GM21367 (cell line): ENCODE data around the gene LTB4R2.
A peak's percentile ranks its signal among the peaks of the same experiment; 100 is the strongest.
"Not testable (repeated sequence)": the region's sequence is repeated elsewhere in the genome, so short reads cannot be mapped to it uniquely, and the experiment has no call there.

ENCODE experiments used
- ATAC-seq: cut with Tn5 transposase; IDR thresholded peaks from one replicate; pipeline ENCODE4 v1.9.1; 2021; ENCODE audit not compliant: unreplicated experiment

LTB4R2 gene

DNA sequence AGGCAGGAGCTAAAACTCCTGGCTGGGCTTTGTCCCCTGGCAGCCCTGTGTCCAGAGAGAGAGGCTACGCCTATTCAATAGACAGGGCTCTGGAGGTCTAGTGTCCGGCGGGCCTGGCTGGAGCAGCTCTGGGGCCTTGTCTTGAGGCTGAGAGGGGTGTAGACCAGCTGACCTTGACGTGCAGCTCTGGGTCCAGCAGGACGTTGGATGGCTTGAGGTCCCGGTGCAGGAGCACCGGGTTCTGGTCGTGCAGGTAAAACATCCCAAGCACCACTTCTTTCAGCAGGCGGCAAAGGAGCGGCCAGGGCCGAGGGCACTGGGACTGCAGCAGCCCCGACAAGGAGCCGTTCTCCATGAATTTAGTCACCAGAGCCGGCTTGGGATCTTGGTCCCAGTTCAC, 28.9 kb downstream of the LTB4R2 start:
- no peak for ATAC-seq

DNA sequence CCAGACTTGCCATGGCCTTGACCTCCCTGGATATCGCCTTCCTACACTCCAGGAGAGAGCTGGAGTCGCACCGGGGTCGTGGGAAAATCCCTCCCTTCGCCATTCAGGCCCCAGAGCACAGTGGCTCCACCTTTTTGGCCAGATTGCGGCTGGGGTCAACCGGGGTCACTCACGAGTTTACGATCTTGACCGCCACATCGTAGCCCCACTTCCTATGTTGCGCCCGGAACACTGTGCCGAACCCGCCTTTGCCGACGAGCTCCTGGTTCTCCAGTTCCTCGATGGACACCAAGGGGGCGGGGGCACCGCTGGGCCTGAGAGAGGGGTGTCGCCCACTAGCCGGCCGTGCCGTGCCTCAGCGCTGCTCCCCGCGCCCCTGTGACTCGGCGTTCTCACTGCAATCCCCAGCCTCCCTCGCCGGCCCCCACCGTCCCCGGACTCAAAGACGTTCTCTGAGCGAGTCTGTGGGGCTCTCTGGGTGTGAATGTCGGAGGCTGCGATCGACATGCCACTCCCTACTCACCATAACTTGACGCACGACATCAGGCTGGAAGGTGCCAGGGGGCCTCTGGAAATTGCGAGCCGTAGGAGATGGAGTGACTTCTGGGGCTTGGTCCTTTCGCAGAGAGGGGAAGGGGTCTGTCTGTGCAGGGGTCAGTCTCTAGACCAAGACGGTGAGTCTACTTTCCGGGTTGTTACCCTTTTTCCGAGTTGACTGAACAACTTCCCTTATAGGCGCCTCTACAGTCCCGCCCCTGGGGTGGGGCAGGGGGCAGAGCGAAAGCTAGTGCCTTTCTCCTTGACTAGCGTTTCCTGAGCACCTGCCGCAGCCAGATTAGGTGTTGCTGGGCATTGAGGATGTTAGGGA, 29.6 kb downstream of the LTB4R2 start, which contains the start of gene RIPK3:
Gene RIPK3 (minus strand): TSS at position 708 of the 868 bp plus-strand sequence. CDS start 165 bp downstream, at position 543.
- ATAC-seq = peak; percentile 86

DNA sequence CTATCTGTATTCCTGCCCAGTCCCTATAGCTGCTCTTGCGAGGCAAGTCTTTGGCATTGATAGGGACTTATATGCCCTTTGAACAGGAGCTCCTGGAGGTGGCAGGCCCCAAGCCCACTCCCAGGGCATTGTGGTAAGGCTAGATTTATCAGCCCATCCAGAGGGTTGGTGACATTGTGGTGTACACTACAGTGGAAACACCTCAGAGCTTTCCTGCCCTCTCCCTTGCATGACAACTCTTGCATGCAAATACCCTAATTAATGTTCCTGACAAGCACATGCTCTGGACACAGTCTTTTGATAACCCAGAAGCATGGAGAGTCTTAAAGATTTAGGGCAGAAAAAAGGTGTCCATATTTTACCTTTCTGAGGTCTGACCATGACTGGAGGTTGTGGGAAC, 30.7 kb downstream of the LTB4R2 start:
- ATAC-seq = no peak

DNA sequence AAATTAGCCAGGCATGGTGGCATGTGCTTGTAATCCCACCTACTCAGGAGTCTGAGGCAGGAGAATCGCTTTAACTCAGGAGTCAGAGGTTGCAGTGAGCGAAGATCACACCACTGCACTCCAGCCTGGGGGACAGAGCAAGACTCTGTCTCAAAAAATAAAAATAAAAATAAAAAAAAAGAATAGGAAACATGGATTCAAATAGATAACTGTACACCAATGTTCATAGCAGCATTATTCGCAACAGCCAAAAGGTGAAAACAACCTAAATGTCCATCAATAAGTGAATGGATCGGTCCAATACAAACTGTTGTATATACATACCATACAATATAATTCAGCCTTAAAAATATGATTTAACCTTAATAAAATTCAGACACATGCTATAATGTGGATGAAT, 32.9 kb downstream of the LTB4R2 start:
- no peak for ATAC-seq

DNA sequence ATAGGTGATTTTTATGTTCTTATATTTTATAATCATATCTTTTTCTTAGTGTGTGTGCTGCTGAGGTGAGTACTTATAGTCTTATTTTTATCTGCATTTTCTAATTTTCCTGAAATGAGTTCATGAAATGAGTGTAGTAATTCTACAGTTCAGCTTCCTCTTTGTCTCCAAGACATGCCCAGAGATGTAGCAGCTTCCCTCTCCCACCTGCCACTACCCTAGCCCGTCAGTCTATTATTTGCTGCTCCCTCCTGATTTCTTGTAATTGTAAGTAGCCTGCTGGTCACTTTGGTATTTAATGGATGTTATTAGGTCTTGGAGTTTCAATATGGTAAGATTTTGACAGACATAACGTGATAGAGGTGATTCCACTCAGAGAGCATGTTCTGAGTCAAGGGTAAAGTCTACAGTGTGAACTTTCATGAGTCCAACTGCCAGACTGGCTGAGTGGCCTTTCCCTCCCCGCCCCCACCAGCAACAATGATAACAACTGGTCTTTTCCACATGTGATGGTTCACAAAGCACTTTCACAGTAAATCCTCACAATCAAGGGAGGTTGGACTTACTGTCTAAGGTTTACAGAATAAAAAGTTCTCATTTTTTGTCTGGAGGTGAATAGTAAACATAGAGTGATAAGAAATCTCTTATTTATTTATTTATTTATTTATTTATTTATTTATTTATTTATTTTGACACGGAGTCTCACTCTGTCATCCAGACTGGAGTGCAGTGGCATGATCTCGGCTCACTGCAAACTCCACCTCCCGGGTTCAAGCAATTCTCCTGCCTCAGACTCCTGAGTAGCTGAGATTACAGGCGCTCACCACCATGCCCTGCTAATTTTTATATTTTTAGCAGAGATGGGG, 34.1 kb downstream of the LTB4R2 start:
- ATAC-seq = no peak

DNA sequence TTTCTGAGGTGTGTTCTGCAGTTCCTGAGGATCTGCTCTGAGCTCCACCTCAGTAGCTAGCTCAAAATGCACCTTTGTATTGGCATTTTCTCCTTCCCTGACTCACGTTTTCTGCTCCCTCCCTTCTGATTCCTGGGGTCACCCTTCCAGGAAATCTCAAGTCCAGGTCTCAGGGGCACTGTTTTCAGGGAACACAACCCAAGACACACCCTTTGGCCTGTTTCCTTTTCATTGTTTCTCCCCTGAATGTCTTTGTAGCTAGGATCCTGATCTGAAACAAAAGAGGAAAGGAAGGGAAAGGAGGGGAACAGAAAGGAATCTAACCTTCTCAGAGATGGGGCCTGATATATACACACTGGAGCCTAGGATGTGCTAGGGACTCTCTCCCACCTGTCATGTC, 37.2 kb downstream of the LTB4R2 start:
- no peak for ATAC-seq

DNA sequence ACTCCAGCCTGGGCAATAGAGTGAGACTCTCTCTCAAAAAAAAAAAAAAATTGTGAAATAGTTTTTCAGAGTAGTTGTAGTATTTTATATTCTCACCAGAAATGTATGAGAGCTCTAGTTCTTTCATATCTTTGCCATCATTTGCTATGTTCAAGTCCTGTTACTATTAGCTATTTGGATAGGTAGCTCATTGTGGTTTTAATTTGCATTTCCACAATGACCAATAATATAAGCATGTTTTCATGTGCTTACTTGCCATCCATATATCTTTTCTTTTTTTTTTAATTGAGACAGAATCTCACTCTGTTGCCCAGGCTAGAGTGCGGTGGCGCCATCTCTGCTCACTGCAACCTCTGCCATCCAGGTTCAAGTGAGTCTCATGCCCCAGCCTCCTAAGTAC, 38.2 kb downstream of the LTB4R2 start:
- no peak for ATAC-seq

DNA sequence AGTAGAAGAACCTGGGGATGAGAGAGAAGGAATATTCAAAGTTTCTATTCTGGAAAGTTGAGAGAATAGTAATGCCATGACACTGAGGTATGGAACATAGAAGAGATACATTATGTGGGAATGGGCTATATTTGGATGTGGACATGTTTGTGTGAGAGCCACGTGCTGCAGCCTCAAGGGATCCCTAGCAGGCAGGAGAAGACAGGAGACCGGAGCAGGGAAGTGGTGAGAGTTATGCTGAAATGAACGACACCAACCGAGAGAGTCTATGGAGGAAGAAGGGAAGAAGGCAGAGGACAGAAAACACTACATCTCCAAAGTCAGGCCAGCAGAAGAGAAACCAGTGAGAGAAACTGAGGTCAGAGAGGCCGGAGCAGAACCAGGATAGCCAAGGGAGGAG, 39.8 kb downstream of the LTB4R2 start:
- no peak for ATAC-seq

DNA sequence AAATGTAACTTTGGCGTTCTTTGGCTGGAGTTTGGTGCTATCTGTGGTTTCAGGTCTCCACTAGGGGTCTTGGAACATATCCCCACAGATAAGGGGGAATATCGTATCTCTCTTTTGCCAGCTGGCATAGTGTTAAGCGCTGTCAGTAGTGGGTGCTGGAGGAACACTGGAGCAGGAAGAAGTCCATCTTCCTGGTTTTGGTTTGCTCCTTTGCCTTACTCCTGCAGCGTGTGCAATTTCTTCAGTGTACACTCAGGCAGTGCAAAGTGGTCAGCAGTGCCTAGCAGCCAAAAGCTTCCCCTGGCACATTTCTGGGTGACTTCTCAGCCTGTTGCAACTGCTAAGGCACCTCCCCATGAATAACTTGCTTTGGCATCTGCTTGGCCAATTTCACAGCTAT, 41.6 kb downstream of the LTB4R2 start:
- ATAC-seq = no peak

DNA sequence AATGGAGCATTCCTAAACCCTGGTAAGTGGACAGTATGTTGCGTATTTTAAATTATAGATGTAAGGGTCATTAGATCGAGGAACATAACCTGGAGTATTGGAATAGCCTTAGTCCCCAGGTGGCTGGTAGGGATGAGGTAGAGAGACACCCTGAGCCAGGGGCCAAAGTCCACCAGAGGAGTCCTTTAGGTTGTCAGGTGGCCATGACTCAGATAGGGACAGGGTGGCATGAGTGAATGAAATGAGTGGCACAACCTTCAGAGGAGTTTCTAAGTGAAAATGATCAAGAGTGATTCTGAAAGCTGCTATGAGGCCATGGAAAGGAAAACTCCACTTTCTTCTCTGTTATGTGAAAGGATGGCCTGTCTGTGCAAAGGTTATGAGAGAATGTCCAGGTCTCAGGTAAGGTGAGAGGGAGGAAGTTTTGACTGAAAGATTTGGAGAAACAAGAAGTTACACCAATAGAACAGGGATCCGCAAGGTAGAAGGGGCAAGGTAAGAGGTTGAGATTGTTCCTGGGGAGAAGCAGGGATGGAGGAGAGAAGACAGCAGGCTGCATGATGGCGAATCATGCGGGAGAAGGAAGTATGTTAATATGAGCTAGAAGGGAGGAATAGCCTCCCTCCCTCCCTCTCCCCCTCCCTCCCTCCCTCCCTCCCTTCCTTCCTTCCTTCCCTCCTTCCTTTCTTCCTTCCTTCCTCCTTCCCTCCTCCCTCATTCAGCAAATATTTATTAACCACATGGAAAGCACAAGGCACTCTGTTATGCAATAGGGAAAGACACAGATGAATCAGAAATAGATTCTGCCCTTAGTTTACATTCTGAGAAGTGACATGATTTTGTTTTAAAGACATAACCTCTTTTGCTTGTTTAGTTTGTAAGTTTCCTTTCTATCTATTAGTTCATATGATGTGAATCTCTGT, 43.9 kb downstream of the LTB4R2 start:
- no peak for ATAC-seq

DNA sequence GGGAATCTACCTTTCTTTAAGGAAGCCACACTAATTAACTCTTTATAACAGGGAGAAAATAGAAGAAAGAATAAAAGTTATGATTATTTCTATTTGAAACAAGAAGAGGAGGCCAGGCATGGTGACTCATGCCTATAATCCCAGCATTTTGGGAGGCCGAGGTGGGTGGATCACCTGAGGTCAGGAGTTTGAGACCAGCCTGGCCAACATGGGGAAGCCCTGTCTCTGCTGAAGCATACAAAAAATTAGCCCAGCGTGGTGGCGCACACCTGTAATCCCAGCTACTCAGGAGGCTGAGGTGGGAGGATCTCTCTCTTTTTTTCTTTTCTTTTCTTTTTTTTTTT, 44.5 kb downstream of the LTB4R2 start:
- ATAC-seq = not testable (repeated sequence)

DNA sequence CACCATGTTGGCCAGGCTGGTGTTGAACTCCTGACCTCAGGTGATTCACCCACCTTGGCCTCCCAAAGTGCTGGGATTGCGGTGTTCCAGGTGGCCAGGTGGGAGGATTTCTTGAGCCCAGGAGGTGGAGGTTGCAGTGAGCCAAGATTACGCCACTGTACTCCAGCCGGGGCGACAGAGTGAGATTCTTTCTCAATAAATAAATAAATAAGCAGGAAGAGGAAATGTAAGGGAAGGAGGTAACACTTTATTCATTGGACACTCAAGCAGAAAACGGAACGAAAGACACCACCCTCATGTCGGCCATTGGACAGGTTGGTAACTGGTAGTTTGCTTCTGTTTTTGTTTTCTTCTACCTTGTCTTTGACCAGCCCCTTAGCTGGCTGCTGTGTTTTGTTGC, 45.1 kb downstream of the LTB4R2 start:
- no peak for ATAC-seq

DNA sequence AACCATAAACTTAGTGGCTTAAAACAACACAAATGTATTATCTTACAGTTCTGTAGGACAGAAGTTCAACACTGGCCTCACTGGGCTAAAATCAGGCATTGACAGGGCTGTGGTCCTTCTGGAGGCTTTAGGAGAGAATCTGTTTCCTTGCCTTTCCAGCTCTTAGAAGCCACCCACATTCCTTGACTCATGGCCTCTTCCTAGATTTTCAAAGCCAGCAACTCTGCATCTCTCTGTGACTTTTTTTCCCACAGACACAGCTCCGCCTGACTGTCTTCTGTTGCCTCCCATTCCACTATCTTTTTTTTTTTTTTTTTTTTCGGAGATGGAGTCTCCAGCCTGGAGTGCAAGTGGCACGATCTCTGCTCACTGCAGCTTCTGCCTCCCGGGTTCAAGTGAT, 46.3 kb downstream of the LTB4R2 start:
- no peak for ATAC-seq

DNA sequence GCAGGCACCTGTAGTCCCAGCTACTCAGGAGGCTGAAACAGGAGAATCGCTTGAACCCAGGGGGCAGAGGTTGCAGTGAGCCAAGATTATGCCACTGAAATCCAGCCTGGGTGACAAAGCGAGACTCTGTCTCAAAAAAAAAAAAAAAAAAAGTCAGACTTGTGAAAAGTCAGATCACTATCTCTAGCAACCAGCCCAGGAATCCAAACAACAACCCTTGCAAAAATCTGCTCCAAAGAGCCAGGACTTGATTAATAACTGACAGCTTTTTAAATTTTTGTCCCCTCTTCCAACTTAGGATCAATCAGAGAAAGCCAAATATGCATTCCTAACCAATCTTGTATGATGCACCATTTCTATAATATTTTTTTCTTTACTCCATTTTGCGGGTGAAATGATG, 50.3 kb downstream of the LTB4R2 start:
- ATAC-seq = no peak

DNA sequence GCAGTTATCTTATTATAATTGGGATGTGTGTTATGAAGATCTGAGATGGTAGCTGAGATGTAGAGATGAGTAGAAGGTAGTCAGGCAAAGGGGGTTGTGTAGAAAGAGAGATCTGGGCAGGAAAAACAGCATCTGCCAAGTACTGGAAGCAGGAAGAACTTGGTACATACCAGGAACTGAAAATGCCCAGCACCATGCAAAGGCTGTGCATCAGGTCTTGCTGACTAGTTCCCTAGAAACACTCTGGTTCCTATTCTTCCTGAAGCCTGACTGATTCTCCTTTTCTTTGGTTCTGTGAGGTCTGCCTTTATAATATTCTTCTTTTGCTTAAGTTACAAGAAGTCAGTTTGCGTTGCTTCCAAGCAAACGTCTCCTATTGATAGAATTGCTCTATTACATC, 51.4 kb downstream of the LTB4R2 start:
- no peak for ATAC-seq
